Natural killer cell (primary cell): Measurements from ENCODE around the gene GYG1. TPM values are rescaled to one million over a fixed set of nuclear protein-coding genes. Genes with fewer than 3 reads are reported as not detected.
"Not testable (repeated sequence)": the region's sequence is repeated elsewhere in the genome, so short reads cannot be mapped to it uniquely, and the experiment has no call there.

Experiments used
- ATAC-seq, 3 donors: fragments of 150-1000 bp in 2 of 3; fragments of 200-7000 bp in 1 of 3; cut with Tn5 transposase; 1 replicate in 1 of 3; 2 replicates in 2 of 3; pipeline ENCODE4 v1.10.0; 2021; ENCODE audit warnings: mild to moderate bottlenecking in 2 of 3, moderate library complexity in 2 of 3
- DNase-seq, 2 donors: peaks; one replicate each; pipeline versions ENCODE4 v3.0.0 to v3.0.0-alpha.2; 2013 to 2021; ENCODE audit warnings: mixed read lengths in 1 of 2
- H3K27ac ChIP-seq: one replicate; pipeline ENCODE4 v1.5.1; 2013; ENCODE audit warnings: mild to moderate bottlenecking, low read length
- H3K27me3 ChIP-seq: one replicate; pipeline ENCODE4 v1.6.1; 2013; ENCODE audit warnings: low read length; ENCODE audit not compliant: control insufficient read depth, insufficient read depth
- H3K36me3 ChIP-seq: one replicate; pipeline ENCODE4 v1.6.1; 2013; ENCODE audit warnings: low read length; ENCODE audit not compliant: control insufficient read depth, insufficient read depth
- H3K4me1 ChIP-seq: one replicate; pipeline ENCODE4 v1.6.1; 2013; ENCODE audit warnings: low read length; ENCODE audit not compliant: control insufficient read depth, insufficient read depth
- H3K4me3 ChIP-seq: one replicate; pipeline ENCODE4 v1.5.1; 2013; ENCODE audit warnings: low read length
- H3K9me3 ChIP-seq: one replicate; pipeline ENCODE4 v1.6.1; 2013; ENCODE audit warnings: low read length; ENCODE audit not compliant: control insufficient read depth, insufficient read depth
- H3K27ac Mint-ChIP-seq, 2 donors: one replicate each; pipeline ENCODE4 v1.8.0; 2022; ENCODE audit warnings: mild to moderate bottlenecking in 2 of 2, mixed read lengths in 2 of 2, moderate library complexity in 1 of 2
- H3K27me3 Mint-ChIP-seq, 2 donors: one replicate each; pipeline ENCODE4 v1.8.0; 2022; ENCODE audit warnings: low read depth in 2 of 2, mixed read lengths in 2 of 2
- H3K36me3 Mint-ChIP-seq: one replicate; pipeline ENCODE4 v1.8.0; 2022; ENCODE audit warnings: mixed read lengths
- H3K4me1 Mint-ChIP-seq, 2 donors: one replicate each; pipeline ENCODE4 v1.8.0; 2022; ENCODE audit warnings: mixed read lengths in 2 of 2
- H3K4me3 Mint-ChIP-seq: one replicate; pipeline ENCODE4 v1.8.0; 2022; ENCODE audit warnings: mild to moderate bottlenecking, moderate library complexity, mixed read lengths
- H3K9me3 Mint-ChIP-seq, 2 donors: one replicate each; pipeline ENCODE4 v1.8.0; 2022; ENCODE audit warnings: mixed read lengths in 2 of 2
- CTCF ChIP-seq: fragments of 200-600 bp; IDR thresholded peaks from one replicate; pipeline ENCODE4 v1.8.0; 2022; ENCODE audit warnings: antibody characterized with exemption
- WGBS: methylation state at CpG from one replicate; pipeline ENCODE4 v1.1.7; 2013; ENCODE audit warnings: missing lambda C conversion rate; ENCODE audit not compliant: insufficient coverage; 5-methylcytosine and 5-hydroxymethylcytosine counted together
- intact Hi-C: fragments of 100-400 bp; cut with micrococcal nuclease; formaldehyde crosslinking; loops from one replicate; pipeline ENCODE4 v1.14.2; 2022
- total RNA-seq, 4 donors: library from RNA; stranded (reverse); fragments of 120-200 nt in 1 of 4; gene quantifications; one replicate each; pipeline versions ENCODE4 v1.2.3 to v1.2.4, GENCODE V29; 2013 to 2022

Gene GYG1
- total RNA-seq, 3 donors from 2014 or later (not counting 1 experiment from before 2014, with no cell fraction given) = 46.6 to 56.5 (median 49.6) TPM

- Histone ChIP-seq H3K4me1 (no peaks in the 10 kb centered on the region), H3K4me3 (no peak overlapping the region), H3K27ac (no peak overlapping the region), H3K9me3 (no peaks in the 10 kb centered on the region), H3K27me3 (no peaks in the 10 kb centered on the region), H3K36me3 (no peaks in the 10 kb centered on the region)
- WGBS = 67% methylated on average over 1 of the region's 2 CpGs
- no peaks in the 10 kb centered on the region for H3K36me3 Mint-ChIP-seq
- H3K4me3 Mint-ChIP-seq = no peak overlapping the region
- no peaks in the 10 kb centered on the region for H3K4me1 Mint-ChIP-seq
- no peaks in the 10 kb centered on the region for H3K9me3 Mint-ChIP-seq
- ATAC-seq = no peak
- H3K27me3 Mint-ChIP-seq = no peaks in the 10 kb centered on the region
- no peak overlapping the region for H3K27ac Mint-ChIP-seq
- intact Hi-C loops = no loop called here
- TF ChIP-seq CTCF = no peak
- no peak for DNase-seq
These were observed 16.6 kb upstream of the GYG1 start for GRCh38 chr3:148974726-148975125.

- no peak overlapping the region for H3K4me3 ChIP-seq
- Mint-ChIP-seq H3K27ac (no peak overlapping the region), H3K36me3 (no peaks in the 10 kb centered on the region), H3K4me1 (no peaks in the 10 kb centered on the region), H3K27me3 (no peaks in the 10 kb centered on the region), H3K4me3 (no peak overlapping the region), H3K9me3 (no peaks in the 10 kb centered on the region)
- H3K27ac ChIP-seq = no peak overlapping the region
- H3K4me1 ChIP-seq = no peaks in the 10 kb centered on the region
- no peaks in the 10 kb centered on the region for H3K36me3 ChIP-seq
- WGBS = 85% methylated on average over 6 of the region's 6 CpGs
- peaks cover under 1% of the 10 kb centered on the region for H3K27me3 ChIP-seq
- H3K9me3 ChIP-seq = no peaks in the 10 kb centered on the region
- intact Hi-C loops = no loop called here
- ATAC-seq (no peak), DNase-seq (no peak)
- TF ChIP-seq CTCF = no peak
These were observed 16.1 kb upstream of the GYG1 start for GRCh38 chr3:148975248-148975647.

GRCh38 chr3:148975696-148976095 is 15.6 kb upstream of the GYG1 start:
- Histone ChIP-seq H3K27me3 (peaks cover 4% of the 10 kb centered on the region), H3K4me3 (no peak overlapping the region), H3K9me3 (no peaks in the 10 kb centered on the region), H3K36me3 (no peaks in the 10 kb centered on the region), H3K4me1 (no peaks in the 10 kb centered on the region), H3K27ac (no peak overlapping the region)
- WGBS = 96% methylated on average over 5 of the region's 6 CpGs
- DNase-seq (no peak), ATAC-seq (no peak)
- Mint-ChIP-seq H3K27ac (no peak overlapping the region), H3K4me1 (no peaks in the 10 kb centered on the region), H3K9me3 (no peaks in the 10 kb centered on the region), H3K36me3 (no peaks in the 10 kb centered on the region), H3K4me3 (no peak overlapping the region), H3K27me3 (peaks cover 0 to 3% of the 10 kb centered on the region in 2 donors)
- intact Hi-C loops = no loop called here
- no peak for TF ChIP-seq CTCF

GRCh38 chr3:148981273-148981672 is 10.1 kb upstream of the GYG1 start:
- Histone ChIP-seq H3K27me3 (peaks cover 4% of the 10 kb centered on the region), H3K4me3 (no peak overlapping the region), H3K36me3 (no peaks in the 10 kb centered on the region), H3K4me1 (no peaks in the 10 kb centered on the region), H3K27ac (no peak overlapping the region), H3K9me3 (no peaks in the 10 kb centered on the region)
- TF ChIP-seq CTCF = no peak
- Mint-ChIP-seq H3K4me1 (no peaks in the 10 kb centered on the region), H3K9me3 (no peaks in the 10 kb centered on the region), H3K36me3 (no peaks in the 10 kb centered on the region), H3K27me3 (peaks cover 8 to 9% of the 10 kb centered on the region in 2 donors), H3K4me3 (no peak overlapping the region), H3K27ac (no peak overlapping the region)
- no peak for DNase-seq
- intact Hi-C loops = no loop called here
- ATAC-seq = no peak
- WGBS = 100% methylated on average over 1 of the region's 1 CpG

GRCh38 chr3:148987551-148987950 is 3.8 kb upstream of the GYG1 start:
- intact Hi-C loops, DNase-seq, H3K27me3 ChIP-seq, H3K9me3 Mint-ChIP-seq, H3K36me3 ChIP-seq, H3K36me3 Mint-ChIP-seq, H3K4me3 Mint-ChIP-seq, ATAC-seq, H3K9me3 ChIP-seq, H3K4me3 ChIP-seq, H3K27ac Mint-ChIP-seq, H3K27ac ChIP-seq, H3K27me3 Mint-ChIP-seq: not testable (repeated sequence)
- 98% methylated on average over 27 of the region's 29 CpGs for WGBS
- peaks cover 16% of the 10 kb centered on the region for H3K4me1 ChIP-seq
- H3K4me1 Mint-ChIP-seq = peaks cover 5 to 14% of the 10 kb centered on the region in 2 donors
